ENCODE measurements around the gene NEDD8.

NEDD8 gene

DNA sequence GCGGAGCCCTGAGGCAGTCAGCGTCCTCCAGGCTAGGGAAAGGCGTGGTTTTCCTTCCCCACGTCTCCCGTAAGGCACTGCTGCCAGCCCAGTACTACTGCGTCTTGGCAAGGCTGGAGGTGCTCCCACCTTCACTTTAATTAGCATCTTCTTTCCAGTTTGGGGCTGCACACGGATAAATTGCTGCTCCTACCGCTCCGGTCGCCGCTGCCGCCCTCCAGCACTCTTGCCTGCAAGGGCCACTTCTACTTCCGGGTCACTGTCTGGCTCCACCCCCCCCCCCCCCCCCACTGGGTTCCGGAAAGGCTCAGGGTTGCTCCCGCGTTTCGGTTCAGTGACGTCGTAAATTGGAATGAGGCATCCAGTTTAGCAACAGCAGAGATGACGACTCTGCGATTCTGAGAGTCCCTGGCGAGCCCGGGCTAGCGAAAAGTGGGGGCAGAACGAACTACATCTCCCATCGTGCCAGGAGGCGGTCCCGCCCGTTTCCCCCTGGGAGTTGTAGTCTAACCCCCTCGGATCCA, at the start of gene NEDD8:
Gene NEDD8 (minus strand): TSS at position 247 of the 524 bp plus-strand sequence. CDS start 100 bp downstream, at position 147.
- DNase-seq (ENCODE audit: low read depth in 2 of 2) = peak; percentile 82 to 88

- DNase-seq (ENCODE audit: low read depth in 2 of 2) = no peak
Measured at GRCh38 chr14:24281636-24282035, 49.5 kb upstream of the NEDD8 start.

- no peak for DNase-seq (ENCODE audit: low read depth in 2 of 2)
Measured at GRCh38 chr14:24280797-24281460, 48.8 kb upstream of the NEDD8 start.

- DNase-seq (ENCODE audit: low read depth in 2 of 2) = peak in 1 of 2 donors; percentile 36
Measured at GRCh38 chr14:24279301-24280186, 47.4 kb upstream of the NEDD8 start.

DNA sequence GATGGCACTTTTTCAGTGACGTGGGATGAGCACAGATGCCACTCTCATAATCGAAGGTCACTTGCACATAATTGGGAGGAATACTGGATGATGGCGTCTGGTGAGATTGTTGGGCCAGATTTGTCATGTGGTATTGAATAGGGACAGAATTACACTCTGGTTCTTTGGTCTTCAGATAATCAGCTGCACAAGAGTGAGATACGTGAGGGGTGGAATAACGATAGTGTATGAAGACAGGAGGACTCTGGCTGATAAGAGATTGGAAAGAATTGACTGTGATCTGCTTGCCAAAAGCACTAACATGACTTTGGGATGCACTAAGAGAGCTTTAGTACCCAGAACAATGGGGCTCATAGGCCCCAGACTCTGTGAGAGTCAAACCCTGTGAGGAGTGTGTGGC, 46.3 kb upstream of the NEDD8 start:
- DNase-seq (ENCODE audit: low read depth in 2 of 2) = no peak

DNA sequence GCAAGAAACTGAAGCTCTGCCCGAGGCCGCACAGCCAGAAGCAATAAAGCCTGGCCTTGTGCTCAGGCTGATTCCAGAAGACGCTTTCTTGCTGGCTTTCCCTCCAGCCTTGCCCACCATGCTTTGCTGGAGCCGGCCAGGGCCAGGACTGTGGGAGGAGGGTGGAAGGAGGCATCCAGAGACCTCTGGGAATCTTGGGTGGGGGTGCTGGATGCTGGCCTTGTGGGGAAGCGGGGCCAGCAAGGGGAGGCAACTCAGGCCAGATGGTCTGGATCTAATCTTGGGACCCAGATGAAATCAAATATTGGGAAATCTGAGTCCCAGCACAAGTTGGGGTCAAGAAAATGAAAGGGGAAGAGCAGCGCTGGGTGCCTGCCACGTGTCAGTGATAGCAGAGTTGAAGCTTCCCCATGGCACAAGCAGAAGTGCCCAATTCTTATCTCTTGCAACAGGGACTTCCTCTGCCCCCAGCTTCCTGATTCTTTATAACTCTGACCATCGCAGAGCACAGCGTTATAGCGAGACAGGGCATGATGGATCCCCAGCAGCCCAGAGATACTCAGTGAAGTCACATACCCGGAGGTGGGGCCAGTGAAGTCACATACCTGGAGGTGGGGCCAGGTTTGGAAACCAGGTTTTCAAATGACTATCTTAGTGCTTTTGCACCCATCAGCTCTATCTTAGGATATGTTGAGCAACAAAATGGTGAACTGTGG, 45.6 kb upstream of the NEDD8 start:
- DNase-seq (ENCODE audit: low read depth in 2 of 2) = no peak

GRCh38 chr14:24277071-24277470, 44.9 kb upstream of the NEDD8 start:
- no peak for DNase-seq (ENCODE audit: low read depth in 2 of 2)

- peak; percentile 27 to 42 for DNase-seq (ENCODE audit: low read depth in 2 of 2)
Measured at GRCh38 chr14:24274101-24274543, 42.0 kb upstream of the NEDD8 start.

DNA sequence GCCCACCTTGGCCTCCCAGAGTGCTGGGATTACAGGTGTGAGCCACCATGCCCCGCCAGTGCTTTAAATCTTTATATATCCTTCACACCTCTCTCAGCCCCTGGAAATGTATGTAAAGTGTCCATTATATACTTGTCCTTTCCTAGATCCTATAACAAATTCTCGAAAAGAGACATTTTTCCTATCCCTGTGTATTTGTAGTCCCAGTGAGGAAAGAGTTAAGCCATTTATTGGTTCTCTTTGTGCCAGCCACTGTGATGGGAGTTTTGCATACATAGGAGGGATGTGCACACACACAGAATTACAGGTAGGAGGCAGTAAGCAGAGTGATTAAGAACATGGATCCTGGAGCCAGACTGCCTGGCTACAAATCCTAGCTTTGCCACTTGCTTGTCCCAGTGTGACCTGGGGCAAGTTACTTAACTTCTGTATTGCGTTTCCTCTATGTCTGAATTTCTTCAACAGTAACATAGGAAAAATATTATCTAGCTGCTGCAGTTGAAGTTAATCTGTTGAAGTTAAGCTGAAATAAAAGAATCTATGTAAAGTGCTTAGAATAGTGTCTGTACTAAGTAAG, 41.3 kb upstream of the NEDD8 start:
- no peak for DNase-seq (ENCODE audit: low read depth in 2 of 2)

DNA sequence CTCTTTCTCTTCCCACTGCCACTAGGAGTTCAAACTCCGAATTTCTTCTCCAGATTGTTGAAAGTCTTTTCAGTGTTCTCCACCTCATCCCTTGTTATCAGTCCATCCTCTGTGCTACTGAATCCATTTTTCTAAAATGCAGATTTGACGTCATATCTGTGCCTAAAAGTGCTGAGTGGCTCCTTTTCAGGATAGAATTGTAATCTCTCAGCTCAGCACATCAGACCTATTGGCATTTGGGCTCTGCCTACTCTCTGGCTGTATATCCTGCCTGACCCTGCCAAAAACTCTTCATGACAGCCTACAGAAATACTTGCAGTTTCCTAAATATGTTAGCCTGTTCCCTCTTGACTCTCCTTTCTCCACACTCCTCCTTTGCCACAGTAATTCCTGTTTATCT, 40.3 kb upstream of the NEDD8 start:
- DNase-seq (ENCODE audit: low read depth in 2 of 2) = no peak

GRCh38 chr14:24271834-24272263, 39.7 kb upstream of the NEDD8 start:
- DNase-seq (ENCODE audit: low read depth in 2 of 2) = no peak

- DNase-seq (ENCODE audit: low read depth in 2 of 2) = peak; percentile 77 to 85
Measured at GRCh38 chr14:24271134-24271833, 39.1 kb upstream of the NEDD8 start, which contains the start of gene RABGGTA. Gene RABGGTA (minus strand): TSS chr14:24271597. CDS start chr14:24271115, 482 bp downstream.

GRCh38 chr14:24270537-24271133, 38.5 kb upstream of the NEDD8 start:
- DNase-seq (ENCODE audit: low read depth in 2 of 2) = no peak

- no peak for DNase-seq (ENCODE audit: low read depth in 2 of 2)
Measured at GRCh38 chr14:24269910-24270536, 37.9 kb upstream of the NEDD8 start.

GRCh38 chr14:24269368-24269767, 37.2 kb upstream of the NEDD8 start:
- no peak for DNase-seq (ENCODE audit: low read depth in 2 of 2)

DNA sequence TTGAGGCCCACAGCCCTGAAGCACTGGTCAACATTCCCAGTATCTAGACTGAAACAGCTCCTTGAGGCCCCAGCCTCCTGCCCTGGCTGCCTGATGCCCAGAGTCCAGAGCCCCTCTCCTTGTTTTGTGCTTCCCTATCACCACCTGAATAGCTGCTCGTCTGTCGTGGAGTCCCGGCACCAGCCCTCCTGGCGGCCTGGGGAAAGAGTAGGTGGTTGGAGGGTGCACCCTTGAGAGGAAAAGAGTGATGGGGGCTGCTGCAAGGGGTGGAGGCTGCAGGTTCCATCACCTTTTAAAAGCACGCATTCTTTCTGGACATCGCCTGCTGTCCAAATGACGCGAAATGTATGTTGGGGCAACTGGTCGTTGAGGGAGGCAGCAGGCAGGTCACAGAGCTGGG, 36.1 kb upstream of the NEDD8 start:
- DNase-seq (ENCODE audit: low read depth in 2 of 2) = no peak

- DNase-seq (ENCODE audit: low read depth in 2 of 2) = no peak
Measured at GRCh38 chr14:24267516-24267915, 35.3 kb upstream of the NEDD8 start.

DNA sequence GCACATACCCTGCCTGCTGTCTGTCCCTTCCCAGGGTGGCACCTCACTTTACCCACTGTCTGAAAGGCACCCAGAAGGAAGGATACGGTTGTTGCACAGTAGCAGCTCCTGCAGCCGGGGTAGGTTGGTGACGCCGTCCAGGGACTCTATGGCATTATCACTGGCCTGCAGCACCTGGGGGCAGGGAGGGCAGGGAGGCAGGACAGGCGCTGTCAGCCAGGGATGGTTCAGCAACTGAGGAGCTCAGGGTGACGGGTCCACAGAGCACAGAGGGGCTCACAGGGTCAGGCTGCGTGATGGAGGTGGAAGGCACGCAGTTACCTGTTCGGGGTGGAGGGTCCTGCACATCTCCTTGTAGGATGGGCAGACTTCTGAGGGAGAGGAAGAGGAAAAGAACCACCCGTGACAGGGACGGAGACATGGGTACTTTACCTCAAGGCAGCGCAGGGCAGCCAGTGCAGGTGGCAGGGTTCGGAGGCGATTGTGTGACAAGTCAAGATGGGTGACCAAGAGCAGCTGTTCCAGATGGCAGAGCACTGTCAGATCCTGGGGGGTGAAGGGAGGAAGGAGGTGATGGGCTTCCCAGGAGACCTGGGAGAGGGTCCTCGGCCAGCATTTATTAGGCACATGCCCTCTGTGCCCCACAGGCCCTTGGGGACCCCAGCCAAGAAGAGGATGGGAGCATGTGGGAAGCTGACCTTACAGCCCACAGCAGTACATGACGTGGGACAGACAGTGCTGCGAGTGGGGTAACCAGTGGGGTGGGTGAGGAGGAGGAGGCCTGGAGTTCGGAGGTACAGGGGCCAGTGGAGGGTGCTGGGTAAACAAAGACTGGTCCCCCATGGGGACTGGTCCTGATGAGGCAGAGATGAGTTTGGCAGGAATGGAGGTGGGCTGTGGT, 34.4 kb upstream of the NEDD8 start:
- DNase-seq (ENCODE audit: low read depth in 2 of 2) = no peak

GRCh38 chr14:24264298-24264697, 32.1 kb upstream of the NEDD8 start:
- DNase-seq (ENCODE audit: low read depth in 2 of 2) = no peak
